GM10248 (cell line): ENCODE data around the gene COL6A3.
"Not testable (repeated sequence)": the region's sequence is repeated elsewhere in the genome, so short reads cannot be mapped to it uniquely, and the experiment has no call there.

Experiments
- CTCF ChIA-PET: fragments of 300-600 bp; sonication (Branson Sonifier 250); formaldehyde crosslinking; extraction: SDS; loops from one replicate; lab custom pipeline; 2021; ENCODE audit warnings: antibody characterized with exemption; lab: Yijun Ruan, JAX
- POLR2A ChIA-PET: fragments of 350-650 bp; sonication (Branson Sonifier 250); formaldehyde crosslinking; extraction: SDS; loops from one replicate; lab custom pipeline; 2020; ENCODE audit warnings: antibody characterized with exemption; lab: Yijun Ruan, JAX
- DNase-seq: peaks from one replicate; pipeline ENCODE4 v3.0.0; 2012; ENCODE audit errors: extremely low spot score
- CTCF ChIP-seq: IDR thresholded peaks from 2 replicates; pipeline ENCODE4 v1.5.1; 2012; ENCODE audit warnings: mild to moderate bottlenecking, low read depth; ENCODE audit errors: extremely low read depth, missing control alignments, control extremely low read depth

The COL6A3 gene

GRCh38 chr2:237304763-237305514 lies 109.0 kb downstream of the COL6A3 start:
- CTCF ChIA-PET, result no interaction called here
- POLR2A ChIA-PET, result no interaction called here
- no peak for DNase-seq
- TF ChIP-seq CTCF, result no peak

- POLR2A ChIA-PET, DNase-seq: not testable (repeated sequence)
- CTCF ChIA-PET, result interaction anchor here (1.2 kb wide), 1 partner anchor 12 kb away, joined by 3 read pairs; no protein-coding TSS in a partner anchor
Observed at GRCh38 chr2:237303244-237303643, 110.7 kb downstream of the COL6A3 start.

DNA sequence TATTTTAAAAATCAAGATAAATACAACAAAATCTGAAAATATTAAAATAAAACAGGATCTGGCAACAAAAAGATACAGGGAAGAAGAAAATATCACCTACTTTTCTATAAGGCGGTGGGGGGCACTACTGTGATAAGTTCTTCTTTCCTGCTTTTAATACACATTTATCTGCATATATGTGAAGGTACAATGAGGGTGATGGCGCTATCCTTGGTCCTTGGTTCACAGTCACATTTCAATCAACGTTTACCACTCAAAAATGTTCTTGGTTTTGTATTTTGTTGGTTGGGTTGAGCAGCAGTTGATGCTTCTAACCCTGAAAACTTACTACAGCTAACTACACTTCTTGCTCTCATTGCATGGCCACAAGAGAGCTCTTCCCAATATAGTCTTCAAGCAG lies 112.4 kb downstream of the COL6A3 start:
- DNase-seq, result no peak
- no peak for TF ChIP-seq CTCF
- ChIA-PET CTCF (no interaction called here), POLR2A (no interaction called here)

DNA sequence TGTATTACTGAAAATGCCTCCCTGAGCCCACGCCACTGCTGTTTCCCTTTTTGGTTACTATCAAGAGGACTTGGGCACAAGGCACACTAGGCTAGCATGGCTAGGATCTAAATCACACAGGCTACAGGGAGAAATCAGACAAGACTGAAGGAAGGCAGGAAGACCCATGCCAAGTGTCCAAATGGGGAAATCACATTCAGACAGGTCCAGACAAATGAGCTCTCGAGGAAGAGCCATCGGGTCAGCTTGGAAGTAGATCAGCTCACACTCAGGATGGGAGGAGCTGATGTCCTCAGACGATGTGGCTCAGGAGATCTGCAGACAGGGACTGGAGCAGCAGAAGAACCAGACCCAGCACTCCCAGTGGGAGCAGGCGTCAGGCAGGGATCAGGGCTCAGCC lies 113.2 kb downstream of the COL6A3 start:
- ChIA-PET POLR2A (no interaction called here), CTCF (no interaction called here)
- TF ChIP-seq CTCF, result no peak
- DNase-seq, result no peak

DNA sequence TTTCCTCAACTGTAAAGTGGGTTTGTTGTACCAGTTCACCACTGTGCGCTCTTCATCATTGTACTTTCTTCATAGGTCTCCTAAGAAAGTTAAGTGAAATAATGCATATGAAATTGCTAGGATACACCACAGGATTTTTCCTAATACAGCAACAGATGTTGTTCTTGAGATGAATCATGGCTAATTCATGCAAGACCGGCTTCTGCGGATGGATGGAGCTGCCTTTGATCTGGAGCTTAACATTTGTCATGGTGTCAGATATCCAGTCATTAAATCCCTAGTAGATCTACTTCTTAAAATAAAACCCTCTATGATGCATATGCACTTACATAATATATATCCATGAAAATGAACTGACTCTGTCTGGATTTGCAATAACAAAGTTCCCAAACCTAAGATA lies 114.1 kb downstream of the COL6A3 start:
- no peak for TF ChIP-seq CTCF
- DNase-seq, result no peak
- POLR2A ChIA-PET, result no interaction called here
- CTCF ChIA-PET, result no interaction called here

GRCh38 chr2:237298151-237299118 lies 115.5 kb downstream of the COL6A3 start:
- DNase-seq, result no peak
- ChIA-PET POLR2A (no interaction called here), CTCF (no interaction called here)
- no peak for TF ChIP-seq CTCF

GRCh38 chr2:237297421-237298150 lies 116.4 kb downstream of the COL6A3 start:
- ChIA-PET CTCF (no interaction called here), POLR2A (no interaction called here)
- no peak for TF ChIP-seq CTCF
- no peak for DNase-seq
